ENCODE measurements around the gene TMEM178B. TPM values are rescaled to one million over a fixed set of nuclear protein-coding genes. Genes with fewer than 3 reads are reported as not detected.

Gene TMEM178B
- total RNA-seq, 1 experiment from 2014 or later, result 0.39 TPM

DNA sequence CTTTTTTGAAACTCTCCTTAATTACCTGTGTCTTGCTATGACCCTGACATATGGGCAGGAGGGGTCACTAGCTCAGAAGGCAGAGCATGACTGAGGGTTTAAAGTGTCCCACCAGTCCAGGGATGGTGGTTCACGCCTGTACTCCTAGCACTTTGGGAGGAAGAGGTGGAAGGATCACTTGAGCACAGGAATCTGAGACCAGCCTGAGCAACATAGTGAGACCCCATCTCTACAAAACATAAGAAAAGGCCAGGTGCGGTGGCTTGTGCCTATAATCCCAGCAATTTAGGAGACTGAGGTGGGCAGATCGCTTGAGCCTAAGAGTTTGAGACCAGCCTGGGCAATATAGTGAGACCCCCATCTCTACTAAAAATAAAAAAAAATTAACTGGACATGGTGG is 133.8 kb downstream of the TMEM178B start:
- intact Hi-C loops (cut with micrococcal nuclease; ENCODE audit: unreplicated experiment), result loop anchor here (5.0 kb wide), 1 partner anchor 115 kb away; no protein-coding TSS in a partner anchor
- CTCF ChIA-PET, result no interaction called here

DNA sequence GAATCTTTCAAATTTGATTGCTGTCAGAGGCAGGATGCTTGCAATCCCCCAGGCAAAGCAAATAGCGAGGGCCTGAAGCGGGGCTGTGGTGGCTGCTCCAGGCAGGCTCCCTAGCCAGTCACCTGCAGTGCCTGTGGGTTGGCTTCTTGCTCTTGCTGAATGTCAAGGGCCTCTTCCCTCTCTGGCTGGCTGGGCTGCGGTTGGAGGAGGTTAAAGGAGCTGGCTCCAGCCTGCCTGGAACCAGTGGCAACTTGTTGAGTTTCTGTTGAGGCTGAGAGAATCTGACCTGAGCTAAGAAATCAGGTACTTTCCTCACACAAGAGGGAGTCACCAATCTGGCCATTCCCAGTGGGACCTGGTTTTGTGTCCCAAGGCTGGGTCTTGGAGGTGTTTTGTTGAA is 134.7 kb downstream of the TMEM178B start:
- Histone ChIP-seq H3K27ac (ENCODE audit: low read length) (no peak overlapping the region), H3K27me3 (ENCODE audit: control insufficient read depth, insufficient read depth, low read length) (no peaks in the 10 kb centered on the region), H3K4me1 (ENCODE audit: control insufficient read depth, insufficient read depth, low read length) (no peaks in the 10 kb centered on the region), H3K9me3 (ENCODE audit: control insufficient read depth, insufficient read depth, low read depth, low read length) (no peaks in the 10 kb centered on the region), H3K36me3 (ENCODE audit: control insufficient read depth, insufficient read depth, low read length) (no peaks in the 10 kb centered on the region), H3K4me3 (ENCODE audit: low read depth in 2 of 2, low read length in 2 of 2) (no peak overlapping the region)
- TF ChIP-seq, protein P1, sequence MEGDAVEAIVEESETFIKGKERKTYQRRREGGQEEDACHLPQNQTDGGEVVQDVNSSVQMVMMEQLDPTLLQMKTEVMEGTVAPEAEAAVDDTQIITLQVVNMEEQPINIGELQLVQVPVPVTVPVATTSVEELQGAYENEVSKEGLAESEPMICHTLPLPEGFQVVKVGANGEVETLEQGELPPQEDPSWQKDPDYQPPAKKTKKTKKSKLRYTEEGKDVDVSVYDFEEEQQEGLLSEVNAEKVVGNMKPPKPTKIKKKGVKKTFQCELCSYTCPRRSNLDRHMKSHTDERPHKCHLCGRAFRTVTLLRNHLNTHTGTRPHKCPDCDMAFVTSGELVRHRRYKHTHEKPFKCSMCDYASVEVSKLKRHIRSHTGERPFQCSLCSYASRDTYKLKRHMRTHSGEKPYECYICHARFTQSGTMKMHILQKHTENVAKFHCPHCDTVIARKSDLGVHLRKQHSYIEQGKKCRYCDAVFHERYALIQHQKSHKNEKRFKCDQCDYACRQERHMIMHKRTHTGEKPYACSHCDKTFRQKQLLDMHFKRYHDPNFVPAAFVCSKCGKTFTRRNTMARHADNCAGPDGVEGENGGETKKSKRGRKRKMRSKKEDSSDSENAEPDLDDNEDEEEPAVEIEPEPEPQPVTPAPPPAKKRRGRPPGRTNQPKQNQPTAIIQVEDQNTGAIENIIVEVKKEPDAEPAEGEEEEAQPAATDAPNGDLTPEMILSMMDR (IDR thresholded peaks at IDR 0.05), result no peak
- TF ChIP-seq SIN3A (IDR thresholded peaks at IDR 0.05; ENCODE audit: borderline replicate concordance, insufficient read depth, low read depth, low read length) (no peak), POLR2AphosphoS5 (IDR thresholded peaks at IDR 0.05; ENCODE audit: low read depth, low read length) (no peak), TCF7L2 (IDR thresholded peaks at IDR 0.05; ENCODE audit: low read depth, low read length) (no peak)
- TF ChIP-seq, protein P2, sequence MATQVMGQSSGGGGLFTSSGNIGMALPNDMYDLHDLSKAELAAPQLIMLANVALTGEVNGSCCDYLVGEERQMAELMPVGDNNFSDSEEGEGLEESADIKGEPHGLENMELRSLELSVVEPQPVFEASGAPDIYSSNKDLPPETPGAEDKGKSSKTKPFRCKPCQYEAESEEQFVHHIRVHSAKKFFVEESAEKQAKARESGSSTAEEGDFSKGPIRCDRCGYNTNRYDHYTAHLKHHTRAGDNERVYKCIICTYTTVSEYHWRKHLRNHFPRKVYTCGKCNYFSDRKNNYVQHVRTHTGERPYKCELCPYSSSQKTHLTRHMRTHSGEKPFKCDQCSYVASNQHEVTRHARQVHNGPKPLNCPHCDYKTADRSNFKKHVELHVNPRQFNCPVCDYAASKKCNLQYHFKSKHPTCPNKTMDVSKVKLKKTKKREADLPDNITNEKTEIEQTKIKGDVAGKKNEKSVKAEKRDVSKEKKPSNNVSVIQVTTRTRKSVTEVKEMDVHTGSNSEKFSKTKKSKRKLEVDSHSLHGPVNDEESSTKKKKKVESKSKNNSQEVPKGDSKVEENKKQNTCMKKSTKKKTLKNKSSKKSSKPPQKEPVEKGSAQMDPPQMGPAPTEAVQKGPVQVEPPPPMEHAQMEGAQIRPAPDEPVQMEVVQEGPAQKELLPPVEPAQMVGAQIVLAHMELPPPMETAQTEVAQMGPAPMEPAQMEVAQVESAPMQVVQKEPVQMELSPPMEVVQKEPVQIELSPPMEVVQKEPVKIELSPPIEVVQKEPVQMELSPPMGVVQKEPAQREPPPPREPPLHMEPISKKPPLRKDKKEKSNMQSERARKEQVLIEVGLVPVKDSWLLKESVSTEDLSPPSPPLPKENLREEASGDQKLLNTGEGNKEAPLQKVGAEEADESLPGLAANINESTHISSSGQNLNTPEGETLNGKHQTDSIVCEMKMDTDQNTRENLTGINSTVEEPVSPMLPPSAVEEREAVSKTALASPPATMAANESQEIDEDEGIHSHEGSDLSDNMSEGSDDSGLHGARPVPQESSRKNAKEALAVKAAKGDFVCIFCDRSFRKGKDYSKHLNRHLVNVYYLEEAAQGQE (IDR thresholded peaks at IDR 0.05; ENCODE audit: insufficient read depth in 1 of 2, low read depth in 2 of 2, low read length in 1 of 2), result no peak
- intact Hi-C loops (cut with micrococcal nuclease; ENCODE audit: unreplicated experiment), result loop anchor here (5.0 kb wide), 1 partner anchor 116 kb away; no protein-coding TSS in a partner anchor
- no peak for DNase-seq (ENCODE audit: low read depth, low spot score)
- ChIA-PET CTCF (no interaction called here), POLR2A (no interaction called here)
- BruUV-seq (replicated peaks), result no TSS peak
- in situ Hi-C loops (cut with HindIII; ENCODE audit: low pct_unique_long_range_greater_than_20kb, low sequenced_read_pairs), result no loop called here
- no peak for ATAC-seq

More for the DNA sequence above, 133.8 kb downstream of the TMEM178B start:
- POLR2A ChIA-PET, result no interaction called here
- H3K27ac ChIP-seq (ENCODE audit: low read length), result no peak overlapping the region
- H3K4me1 ChIP-seq (ENCODE audit: control insufficient read depth, insufficient read depth, low read length), result no peaks in the 10 kb centered on the region
- BruUV-seq (replicated peaks), result no TSS peak
- no peaks in the 10 kb centered on the region for H3K27me3 ChIP-seq (ENCODE audit: control insufficient read depth, insufficient read depth, low read length)
- ATAC-seq, result no peak
- no peak for DNase-seq (ENCODE audit: low read depth, low spot score)
- no peaks in the 10 kb centered on the region for H3K9me3 ChIP-seq (ENCODE audit: control insufficient read depth, insufficient read depth, low read depth, low read length)
- H3K4me3 ChIP-seq (ENCODE audit: low read depth in 2 of 2, low read length in 2 of 2), result no peak overlapping the region
- TF ChIP-seq, protein P1 (IDR thresholded peaks at IDR 0.05), result no peak
- no peak for TF ChIP-seq TCF7L2 (IDR thresholded peaks at IDR 0.05; ENCODE audit: low read depth, low read length)
- H3K36me3 ChIP-seq (ENCODE audit: control insufficient read depth, insufficient read depth, low read length), result no peaks in the 10 kb centered on the region
- in situ Hi-C loops (cut with HindIII; ENCODE audit: low pct_unique_long_range_greater_than_20kb, low sequenced_read_pairs), result no loop called here

Measured in Panc1 (cell line).